NOMO-1 treated with DMSO at 0.1 percent for 48 hours (cell line): ENCODE data around the gene ITGB7.

Source experiments
- DNase-seq: peaks from one replicate; lab custom pipeline; 2025; ENCODE audit not compliant: unreplicated experiment; lab: John Stamatoyannopoulos, UW

ITGB7 gene

GRCh38 chr12:53207042-53207441 is at the start of gene ITGB7:
TSS of gene ITGB7 (minus strand) at chr12:53207251. CDS start at chr12:53200443, 6,808 bp downstream.
- DNase-seq = peak; percentile 57

GRCh38 chr12:53255996-53256395 is 48.9 kb upstream of the ITGB7 start:
- DNase-seq = peak; percentile 97

- DNase-seq = no peak
Measured at GRCh38 chr12:53254816-53255545, 47.9 kb upstream of the ITGB7 start.

GRCh38 chr12:53253298-53253697 is 46.2 kb upstream of the ITGB7 start:
- no peak for DNase-seq

- no peak for DNase-seq
Measured at GRCh38 chr12:53252349-53252916, 45.4 kb upstream of the ITGB7 start.

- DNase-seq = peak; percentile 50
Measured at GRCh38 chr12:53251477-53252348, 44.7 kb upstream of the ITGB7 start.

GRCh38 chr12:53245286-53245685 is 38.2 kb upstream of the ITGB7 start:
- DNase-seq = no peak

- peak; percentile 17 for DNase-seq
Measured at GRCh38 chr12:53244337-53244736, 37.3 kb upstream of the ITGB7 start.

GRCh38 chr12:53241623-53242412 is 34.8 kb upstream of the ITGB7 start:
- DNase-seq = no peak

- no peak for DNase-seq
Measured at GRCh38 chr12:53239643-53240258, 32.7 kb upstream of the ITGB7 start.

GRCh38 chr12:53236443-53237111 is 29.5 kb upstream of the ITGB7 start:
- no peak for DNase-seq

- no peak for DNase-seq
Measured at GRCh38 chr12:53235742-53236442, 28.8 kb upstream of the ITGB7 start.

- DNase-seq = no peak
Measured at GRCh38 chr12:53235164-53235563, 28.1 kb upstream of the ITGB7 start.

- no peak for DNase-seq
Measured at GRCh38 chr12:53234271-53234914, 27.3 kb upstream of the ITGB7 start.

- DNase-seq = no peak
Measured at GRCh38 chr12:53233671-53234121, 26.6 kb upstream of the ITGB7 start.

GRCh38 chr12:53232646-53233461 is 25.8 kb upstream of the ITGB7 start:
- DNase-seq = no peak

- peak; percentile 23 for DNase-seq
Measured at GRCh38 chr12:53231921-53232645, 25.0 kb upstream of the ITGB7 start, which contains the start of gene RARG. TSS of gene RARG (minus strand) at chr12:53232209. CDS start at chr12:53227545, 4,664 bp downstream.

- no peak for DNase-seq
Measured at GRCh38 chr12:53231671-53231920, 24.5 kb upstream of the ITGB7 start.
